ENCODE data around the gene CAB39L. TPM values are rescaled to one million over a fixed set of nuclear protein-coding genes. Genes with fewer than 3 reads are reported as not detected.

The CAB39L gene
- total RNA-seq, 1 donor from 2014 or later, result 4.1 TPM

GRCh38 chr13:49315756-49316482 is 127.9 kb downstream of the CAB39L start:
- DNase-seq (ENCODE audit: extremely low read depth, low read depth, low spot score), result no peak

GRCh38 chr13:49315036-49315565 is 128.8 kb downstream of the CAB39L start:
- no peak for DNase-seq (ENCODE audit: extremely low read depth, low read depth, low spot score)

GRCh38 chr13:49314344-49314882 is 129.5 kb downstream of the CAB39L start:
- no peak for DNase-seq (ENCODE audit: extremely low read depth, low read depth, low spot score)

GRCh38 chr13:49311816-49312215 is 132.0 kb downstream of the CAB39L start:
- no peak for DNase-seq (ENCODE audit: extremely low read depth, low read depth, low spot score)

GRCh38 chr13:49310251-49310650 is 133.6 kb downstream of the CAB39L start:
- DNase-seq (ENCODE audit: extremely low read depth, low read depth, low spot score), result no peak

GRCh38 chr13:49308921-49309408 is 134.9 kb downstream of the CAB39L start:
- DNase-seq (ENCODE audit: extremely low read depth, low read depth, low spot score), result no peak

- no peak for DNase-seq (ENCODE audit: extremely low read depth, low read depth, low spot score)
These were observed 135.6 kb downstream of the CAB39L start for GRCh38 chr13:49308097-49308875.

GRCh38 chr13:49307365-49307764 is 136.5 kb downstream of the CAB39L start:
- DNase-seq (ENCODE audit: extremely low read depth, low read depth, low spot score), result no peak

GRCh38 chr13:49305792-49306425 is 138.0 kb downstream of the CAB39L start:
- no peak for DNase-seq (ENCODE audit: extremely low read depth, low read depth, low spot score)

- DNase-seq (ENCODE audit: extremely low read depth, low read depth, low spot score), result no peak
These were observed 138.8 kb downstream of the CAB39L start for GRCh38 chr13:49304763-49305700.

GRCh38 chr13:49304356-49304755 is 139.5 kb downstream of the CAB39L start:
- no peak for DNase-seq (ENCODE audit: extremely low read depth, low read depth, low spot score)

- no peak for DNase-seq (ENCODE audit: extremely low read depth, low read depth, low spot score)
These were observed 140.2 kb downstream of the CAB39L start for GRCh38 chr13:49303533-49304252.

GRCh38 chr13:49302817-49303216 is 141.0 kb downstream of the CAB39L start:
- no peak for DNase-seq (ENCODE audit: extremely low read depth, low read depth, low spot score)

GRCh38 chr13:49302222-49302621 is 141.6 kb downstream of the CAB39L start:
- no peak for DNase-seq (ENCODE audit: extremely low read depth, low read depth, low spot score)

GRCh38 chr13:49300739-49301589 is 142.9 kb downstream of the CAB39L start:
- DNase-seq (ENCODE audit: extremely low read depth, low read depth, low spot score), result no peak

GRCh38 chr13:49300276-49300675 is 143.6 kb downstream of the CAB39L start:
- DNase-seq (ENCODE audit: extremely low read depth, low read depth, low spot score), result no peak

- DNase-seq (ENCODE audit: extremely low read depth, low read depth, low spot score), result no peak
These were observed 144.8 kb downstream of the CAB39L start for GRCh38 chr13:49298903-49299605.

- DNase-seq (ENCODE audit: extremely low read depth, low read depth, low spot score), result no peak
These were observed 145.4 kb downstream of the CAB39L start for GRCh38 chr13:49298416-49298815.

Measured in glomerular endothelial cell (primary cell).